ENCODE data around the gene USP14. TPM values are rescaled to one million over a fixed set of nuclear protein-coding genes. Genes with fewer than 3 reads are reported as not detected.

The USP14 gene
- total RNA-seq, 2 donors from 2014 or later = 79.3 to 86.9 TPM

GRCh38 chr18:210733-211132 lies 52.4 kb downstream of the USP14 start:
- H3K36me3 Mint-ChIP-seq = peaks cover 16 to 42% of the 10 kb centered on the region in 2 donors
- no peak overlapping the region for H3K27ac Mint-ChIP-seq
- no peak for ATAC-seq
- no peaks in the 10 kb centered on the region for H3K9me3 Mint-ChIP-seq
- DNase-seq (ENCODE audit: low spot score in 2 of 2) = no peak

- no peak for DNase-seq (ENCODE audit: low spot score in 2 of 2)
- no peaks in the 10 kb centered on the region for H3K9me3 Mint-ChIP-seq
- H3K36me3 Mint-ChIP-seq = peaks cover 8 to 34% of the 10 kb centered on the region in 2 donors
- no peak for ATAC-seq
- H3K27ac Mint-ChIP-seq = no peak overlapping the region
Measured at GRCh38 chr18:211582-211981, 53.2 kb downstream of the USP14 start.

- Mint-ChIP-seq H3K9me3 (no peaks in the 10 kb centered on the region), H3K36me3 (peaks cover 14 to 26% of the 10 kb centered on the region in 2 donors), H3K27ac (no peak overlapping the region)
- ATAC-seq (no peak), DNase-seq (ENCODE audit: low spot score in 2 of 2) (no peak)
Measured at GRCh38 chr18:212780-213179, 54.4 kb downstream of the USP14 start.

DNA sequence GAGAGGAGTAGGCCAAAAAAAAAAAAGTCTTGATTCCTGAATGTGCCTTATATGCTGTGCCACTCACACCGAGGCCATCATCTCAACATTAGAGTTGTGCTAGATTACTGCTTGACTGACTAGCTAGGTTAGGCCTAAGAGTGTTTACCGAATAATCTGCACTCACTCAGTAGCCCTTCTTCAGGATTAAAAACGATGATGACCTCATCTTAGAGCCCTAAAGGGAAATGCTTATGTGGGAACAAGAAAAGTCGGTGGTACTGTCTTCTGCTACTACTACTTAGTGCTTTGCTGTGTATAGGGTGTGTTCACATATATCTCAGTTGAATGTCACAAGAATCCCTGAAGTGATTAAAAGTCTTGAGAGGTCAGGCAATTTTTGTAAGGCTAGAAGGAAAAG lies 55.1 kb downstream of the USP14 start:
- H3K27ac Mint-ChIP-seq = no peak overlapping the region
- ATAC-seq (no peak), DNase-seq (ENCODE audit: low spot score in 2 of 2) (no peak)
- H3K36me3 Mint-ChIP-seq = peaks cover 18 to 26% of the 10 kb centered on the region in 2 donors
- no peaks in the 10 kb centered on the region for H3K9me3 Mint-ChIP-seq

DNA sequence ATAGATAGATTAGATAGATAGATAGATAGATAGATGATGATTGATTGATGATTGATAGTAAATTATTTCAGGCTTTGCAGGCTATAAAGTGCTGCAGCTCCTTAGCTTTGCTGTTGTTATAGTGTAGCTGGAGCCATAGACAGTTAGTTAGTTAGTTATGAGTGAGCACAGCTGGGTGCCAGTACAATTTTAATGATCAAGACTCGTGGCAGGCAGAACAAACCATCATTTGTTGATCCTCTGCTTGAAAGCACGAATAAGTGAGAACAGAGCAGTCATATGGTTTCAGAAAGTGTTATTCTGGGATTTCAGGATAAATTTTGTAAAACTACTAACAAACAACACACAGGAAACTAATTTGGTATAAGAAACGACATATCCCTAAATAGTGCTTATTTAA lies 55.6 kb downstream of the USP14 start:
- H3K36me3 Mint-ChIP-seq = peaks cover 18 to 26% of the 10 kb centered on the region in 2 donors
- H3K9me3 Mint-ChIP-seq = no peaks in the 10 kb centered on the region
- H3K27ac Mint-ChIP-seq = no peak overlapping the region
- DNase-seq (ENCODE audit: low spot score in 2 of 2) (no peak), ATAC-seq (no peak)

GRCh38 chr18:215448-216010 lies 57.2 kb downstream of the USP14 start:
- ATAC-seq (no peak), DNase-seq (ENCODE audit: low spot score in 2 of 2) (no peak)
- Mint-ChIP-seq H3K36me3 (peaks cover 17 to 18% of the 10 kb centered on the region in 2 donors), H3K9me3 (no peaks in the 10 kb centered on the region), H3K27ac (peak overlapping the region in 1 of 2 donors; percentile 7)

DNA sequence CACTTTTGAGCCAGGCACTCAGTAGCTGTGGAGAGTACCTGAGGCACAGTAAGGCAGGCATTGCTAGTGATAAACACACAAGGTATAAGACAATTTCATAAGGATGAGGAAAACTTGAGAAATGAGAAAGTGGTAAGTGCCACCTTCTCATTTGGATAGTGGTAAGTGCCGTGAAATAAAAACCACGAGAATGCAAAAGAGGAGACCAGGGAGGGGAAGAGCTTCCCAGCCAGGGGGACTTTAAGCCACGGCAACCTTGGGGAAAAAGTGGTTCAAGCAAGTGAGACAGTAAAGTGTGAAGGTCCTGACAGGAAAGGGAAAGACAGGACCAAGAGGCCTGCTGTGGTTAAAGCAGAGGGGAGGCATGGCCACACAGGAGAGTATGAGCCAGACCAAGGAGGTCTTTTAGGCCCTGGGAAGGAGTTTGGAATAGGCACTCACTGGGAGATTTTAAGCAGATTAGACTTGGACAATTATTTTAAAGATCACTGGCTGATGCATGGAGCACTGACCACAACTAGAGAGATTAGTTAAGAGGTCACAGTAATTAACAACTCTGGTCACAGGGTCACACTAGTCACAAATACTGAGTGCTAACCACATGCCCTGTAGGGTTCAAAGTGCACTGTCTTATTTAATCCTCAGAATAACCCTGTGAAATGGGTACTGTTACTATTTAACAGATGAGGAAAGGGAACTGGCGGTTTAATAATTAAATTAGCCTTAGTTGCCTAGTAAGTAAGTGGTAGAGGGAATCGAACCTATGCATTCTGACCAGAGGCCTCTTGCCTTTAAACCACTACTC lies 59.4 kb downstream of the USP14 start:
- Mint-ChIP-seq H3K27ac (peak overlapping the region; percentile 56 to 76), H3K9me3 (no peaks in the 10 kb centered on the region), H3K36me3 (peaks cover 0 to 10% of the 10 kb centered on the region in 2 donors)
- DNase-seq (ENCODE audit: low spot score in 2 of 2) (no peak), ATAC-seq (peak in 1 of 2 donors; percentile 37)

DNA sequence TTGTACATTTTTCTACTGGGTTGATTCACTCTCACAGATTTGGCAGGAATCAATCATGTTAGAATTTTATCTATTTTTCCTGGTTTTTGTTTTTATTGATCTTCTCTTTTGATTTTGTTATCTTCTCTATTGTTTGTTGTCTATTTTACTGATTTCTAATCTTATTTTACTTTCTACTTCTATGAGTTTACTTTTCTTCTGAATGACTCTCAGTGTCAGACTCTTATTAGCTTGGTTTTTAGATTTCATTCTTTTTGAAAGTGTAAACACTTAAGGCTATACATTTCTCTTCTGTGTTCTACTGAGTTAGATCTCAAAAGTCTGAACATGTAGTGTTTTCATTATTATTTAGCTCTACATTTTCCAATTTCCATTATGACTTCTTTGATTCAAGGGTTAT lies 62.4 kb downstream of the USP14 start:
- Mint-ChIP-seq H3K9me3 (no peaks in the 10 kb centered on the region), H3K36me3 (peaks cover 0 to 16% of the 10 kb centered on the region in 2 donors), H3K27ac (no peak overlapping the region)
- no peak for ATAC-seq
- no peak for DNase-seq (ENCODE audit: low spot score in 2 of 2)

- Mint-ChIP-seq H3K36me3 (peaks cover 6 to 10% of the 10 kb centered on the region in 2 donors), H3K9me3 (no peaks in the 10 kb centered on the region), H3K27ac (peak overlapping the region in 1 of 2 donors; percentile 15)
- no peak for ATAC-seq
- DNase-seq (ENCODE audit: low spot score in 2 of 2) = no peak
Measured at GRCh38 chr18:225745-226144, 67.4 kb downstream of the USP14 start.

DNA sequence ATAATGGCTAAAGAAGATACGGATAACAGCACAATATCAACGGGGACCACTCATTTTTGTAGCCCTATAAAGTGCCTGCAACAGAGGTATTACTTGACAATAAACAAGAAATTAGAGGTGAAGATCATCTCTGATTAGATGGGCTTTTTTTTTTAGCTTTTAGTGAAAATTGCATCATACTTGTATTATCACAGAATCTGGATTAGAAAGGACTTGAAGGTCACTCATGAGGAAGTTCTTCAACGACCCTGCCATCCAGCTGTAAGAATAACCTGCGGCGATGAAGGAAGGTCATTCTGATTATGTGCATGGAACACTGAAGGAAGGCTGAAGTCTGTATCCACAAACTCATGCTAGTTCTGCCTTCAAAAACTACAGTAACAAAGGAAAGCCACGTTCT lies 69.0 kb downstream of the USP14 start:
- peaks cover 6 to 10% of the 10 kb centered on the region in 2 donors for H3K36me3 Mint-ChIP-seq

DNA sequence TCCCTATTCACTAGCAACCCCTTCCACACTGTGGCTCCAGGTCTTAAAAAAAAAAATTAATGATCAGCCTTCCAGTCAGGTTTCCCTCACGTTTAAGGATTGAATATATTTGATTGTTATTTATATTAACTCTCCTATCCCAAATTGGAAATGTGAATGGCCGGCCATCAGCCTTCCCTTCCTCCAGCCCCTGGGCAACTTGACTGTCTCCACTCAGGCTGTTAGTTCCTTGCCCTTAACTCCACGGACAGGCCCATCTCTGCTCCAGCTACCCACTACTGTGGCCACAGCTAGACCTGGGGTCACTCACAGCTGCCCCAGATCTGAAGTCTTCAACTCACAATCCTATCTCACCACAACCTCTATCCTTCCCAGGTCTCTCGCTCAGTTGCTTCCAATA lies 69.5 kb downstream of the USP14 start:
- ATAC-seq (no peak), DNase-seq (ENCODE audit: low spot score in 2 of 2) (no peak)
- H3K9me3 Mint-ChIP-seq = no peaks in the 10 kb centered on the region
- peak overlapping the region in 1 of 2 donors; percentile 88 for H3K27ac Mint-ChIP-seq
- H3K36me3 Mint-ChIP-seq = peaks cover 6 to 9% of the 10 kb centered on the region in 2 donors

More for the DNA sequence above, 69.0 kb downstream of the USP14 start:
- DNase-seq (ENCODE audit: low spot score in 2 of 2) = no peak
- no peak for ATAC-seq
- Mint-ChIP-seq H3K9me3 (no peaks in the 10 kb centered on the region), H3K27ac (no peak overlapping the region)

- DNase-seq (ENCODE audit: low spot score in 2 of 2) (no peak), ATAC-seq (no peak)
- no peak overlapping the region for H3K27ac Mint-ChIP-seq
- no peaks in the 10 kb centered on the region for H3K9me3 Mint-ChIP-seq
- H3K36me3 Mint-ChIP-seq = peaks cover 5 to 6% of the 10 kb centered on the region in 2 donors
Measured at GRCh38 chr18:228586-228985, 70.2 kb downstream of the USP14 start.

DNA sequence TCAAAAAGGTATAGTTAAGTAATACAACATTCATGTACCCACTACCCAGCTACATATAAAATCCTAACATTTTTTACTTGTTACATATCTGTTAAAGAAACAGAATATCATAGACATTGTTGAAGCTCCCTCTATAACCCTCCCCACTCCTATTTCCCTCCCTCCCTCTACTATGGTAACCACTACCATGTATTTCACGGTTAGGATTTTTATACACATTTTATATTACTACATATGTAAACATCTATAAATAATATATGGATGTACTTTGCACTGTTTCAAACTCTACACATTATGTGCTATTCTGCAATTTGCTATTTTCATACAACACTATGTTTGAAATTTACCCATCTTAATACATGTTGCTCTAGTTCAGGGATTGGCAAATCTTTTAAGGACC lies 73.2 kb downstream of the USP14 start:
- no peak for ATAC-seq
- peaks cover 5 to 13% of the 10 kb centered on the region in 2 donors for H3K36me3 Mint-ChIP-seq

DNA sequence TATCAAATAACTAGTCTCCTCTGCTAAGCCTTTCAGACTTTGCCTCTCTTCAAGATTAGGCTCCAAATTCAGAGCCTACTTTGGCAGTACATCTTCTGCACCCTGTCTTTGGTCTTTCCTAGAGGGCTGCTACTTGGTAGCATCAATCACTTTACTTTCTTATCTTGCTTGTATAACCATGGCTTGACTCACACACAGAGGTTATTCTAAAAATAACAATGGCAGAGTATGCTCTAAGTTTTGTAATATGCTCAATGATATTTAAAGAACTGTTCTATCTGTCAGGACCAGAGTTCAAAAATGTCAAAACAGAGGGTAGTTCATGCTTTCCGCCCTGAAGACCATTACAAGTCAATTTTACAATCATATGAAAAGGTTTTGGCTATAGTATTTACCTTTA lies 81.8 kb downstream of the USP14 start:
- Mint-ChIP-seq H3K27ac (peak overlapping the region in 1 of 2 donors; percentile 9), H3K36me3 (peaks cover 10 to 21% of the 10 kb centered on the region in 2 donors), H3K9me3 (no peaks in the 10 kb centered on the region)
- no peak for DNase-seq (ENCODE audit: low spot score in 2 of 2)
- no peak for ATAC-seq

More for the DNA sequence above, 73.2 kb downstream of the USP14 start:
- H3K27ac Mint-ChIP-seq = no peak overlapping the region
- DNase-seq (ENCODE audit: low spot score in 2 of 2) = no peak
- H3K9me3 Mint-ChIP-seq = no peaks in the 10 kb centered on the region

DNA sequence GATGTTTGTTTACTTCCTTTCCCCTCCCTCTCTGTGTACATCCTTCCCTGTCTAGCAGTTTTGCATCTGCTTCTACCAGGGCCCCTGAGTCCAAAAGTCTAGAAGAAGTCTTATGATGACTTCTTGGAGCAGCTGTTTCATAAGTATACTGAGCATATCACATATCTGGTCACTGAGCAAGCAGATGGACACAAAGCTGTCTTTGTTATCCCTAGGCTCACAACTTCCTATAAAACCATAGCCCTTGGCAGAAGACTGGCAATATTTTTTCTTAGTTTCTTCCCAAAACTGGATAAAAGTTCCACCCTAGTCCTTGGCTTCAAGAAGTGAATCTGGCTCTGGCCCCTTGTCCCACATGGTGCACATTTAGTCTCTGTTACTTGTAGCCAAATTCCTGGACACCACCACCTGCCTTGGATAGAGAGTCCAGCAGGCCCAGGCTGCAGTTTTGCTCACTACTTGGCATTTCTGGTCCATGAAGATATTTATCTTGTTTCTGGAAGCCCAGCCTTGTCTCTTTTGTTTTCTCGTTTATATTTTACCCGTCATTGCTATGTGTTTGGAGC lies 87.0 kb downstream of the USP14 start:
- peaks cover 15 to 31% of the 10 kb centered on the region in 2 donors for H3K36me3 Mint-ChIP-seq
- DNase-seq (ENCODE audit: low spot score in 2 of 2) (no peak), ATAC-seq (no peak)
- no peaks in the 10 kb centered on the region for H3K9me3 Mint-ChIP-seq
- no peak overlapping the region for H3K27ac Mint-ChIP-seq

DNA sequence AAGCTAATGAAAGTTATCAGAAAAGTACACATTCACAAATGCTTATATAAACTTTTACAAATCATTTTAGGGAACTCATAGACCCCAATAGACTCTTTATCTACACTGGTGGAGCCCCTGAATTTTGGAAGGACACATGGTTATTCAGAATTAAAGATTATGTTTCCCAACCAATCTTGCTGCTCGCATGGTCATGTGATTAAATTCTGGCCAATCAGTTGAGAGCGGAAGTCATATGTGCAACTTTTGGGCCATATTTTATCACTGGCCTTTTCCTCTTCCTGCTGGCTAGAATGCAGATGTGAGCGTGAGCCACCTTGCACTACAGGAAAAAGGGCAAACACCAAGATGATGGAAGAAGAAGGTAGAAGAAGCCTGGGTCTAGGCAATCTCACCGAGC lies 89.7 kb downstream of the USP14 start:
- Mint-ChIP-seq H3K9me3 (no peaks in the 10 kb centered on the region), H3K27ac (no peak overlapping the region), H3K36me3 (peaks cover 30 to 32% of the 10 kb centered on the region in 2 donors)
- DNase-seq (ENCODE audit: low spot score in 2 of 2) (no peak), ATAC-seq (no peak)

DNA sequence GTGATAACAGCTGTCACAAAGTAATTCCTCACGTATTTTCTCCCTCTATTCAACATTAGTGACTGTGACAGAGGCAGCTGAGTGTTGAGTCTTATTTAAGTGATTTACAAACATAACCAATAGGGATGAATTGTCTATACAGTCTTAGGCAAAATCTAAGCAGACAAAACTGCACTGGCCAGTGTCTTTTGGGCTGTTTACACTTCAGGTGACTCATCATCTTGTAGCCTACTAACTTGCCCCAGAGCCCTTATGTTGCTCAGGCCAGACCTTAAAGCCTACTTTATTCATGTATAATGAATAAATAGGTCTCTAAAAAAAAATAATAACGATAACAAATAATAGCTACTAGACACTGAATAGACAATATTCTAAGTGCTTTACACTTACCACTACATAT lies 92.3 kb downstream of the USP14 start:
- DNase-seq (ENCODE audit: low spot score in 2 of 2) = no peak
- no peak for ATAC-seq
- H3K27ac Mint-ChIP-seq = no peak overlapping the region
- no peaks in the 10 kb centered on the region for H3K9me3 Mint-ChIP-seq
- H3K36me3 Mint-ChIP-seq = peaks cover 16 to 25% of the 10 kb centered on the region in 2 donors

All from activated naive CD4-positive, alpha-beta T cell treated with anti-CD3 and anti-CD28 coated beads, Interleukin-2, amount 50 U/mL, for 72 hours (primary cell).